ENCODE measurements around the gene GLRB. TPM values are rescaled to one million over a fixed set of nuclear protein-coding genes. Genes with fewer than 3 reads are reported as not detected.
"Not testable (repeated sequence)": the region's sequence is repeated elsewhere in the genome, so short reads cannot be mapped to it uniquely, and the experiment has no call there.

Gene GLRB
- total RNA-seq, 1 experiment from 2014 or later = not detected

- no peaks in the 10 kb centered on the region for H3K79me2 ChIP-seq (ENCODE audit: low read length)
- no peaks in the 10 kb centered on the region for H3K36me3 ChIP-seq (ENCODE audit: insufficient read depth, low read length)
- H3K27ac ChIP-seq (ENCODE audit: low read length) = no peak overlapping the region
- H3K4me1 ChIP-seq (ENCODE audit: low read length) = no peaks in the 10 kb centered on the region
- H3K9ac ChIP-seq (ENCODE audit: low read length) = no peak overlapping the region
- H3K4me3 ChIP-seq (ENCODE audit: low read length) = no peak overlapping the region
- DNase-seq = no peak
- H4K20me1 ChIP-seq (ENCODE audit: insufficient read depth, low read depth, low read length) = no peaks in the 10 kb centered on the region
- no peak overlapping the region for H3K4me2 ChIP-seq (ENCODE audit: low read depth, low read length, poor library complexity, severe bottlenecking)
- H3K9me2 ChIP-seq (replicated peaks; ENCODE audit: insufficient read depth, low read length) = no peaks in the 10 kb centered on the region
- H2AFZ ChIP-seq (ENCODE audit: low read length) = no peak overlapping the region
- no peaks in the 10 kb centered on the region for H3K27me3 ChIP-seq (ENCODE audit: low read length)
- peaks cover 30% of the 10 kb centered on the region for H3K9me3 ChIP-seq (ENCODE audit: low read length)
These were observed 67.4 kb downstream of the GLRB start for GRCh38 chr4:157143369-157143768.

- H3K9ac ChIP-seq (ENCODE audit: low read length) = no peak overlapping the region
- H3K27ac ChIP-seq (ENCODE audit: low read length) = no peak overlapping the region
- H3K4me2 ChIP-seq (ENCODE audit: low read depth, low read length, poor library complexity, severe bottlenecking) = no peak overlapping the region
- H3K4me1 ChIP-seq (ENCODE audit: low read length) = no peaks in the 10 kb centered on the region
- no peaks in the 10 kb centered on the region for H4K20me1 ChIP-seq (ENCODE audit: insufficient read depth, low read depth, low read length)
- H3K4me3 ChIP-seq (ENCODE audit: low read length) = no peak overlapping the region
- DNase-seq = no peak
- no peaks in the 10 kb centered on the region for H3K27me3 ChIP-seq (ENCODE audit: low read length)
- peaks cover 14% of the 10 kb centered on the region for H3K9me3 ChIP-seq (ENCODE audit: low read length)
- no peaks in the 10 kb centered on the region for H3K9me2 ChIP-seq (replicated peaks; ENCODE audit: insufficient read depth, low read length)
- no peaks in the 10 kb centered on the region for H3K79me2 ChIP-seq (ENCODE audit: low read length)
- H3K36me3 ChIP-seq (ENCODE audit: insufficient read depth, low read length) = no peaks in the 10 kb centered on the region
- H2AFZ ChIP-seq (ENCODE audit: low read length) = no peak overlapping the region
These were observed 75.8 kb downstream of the GLRB start for GRCh38 chr4:157151711-157152110.

- Histone ChIP-seq H3K27ac (ENCODE audit: low read length) (no peak overlapping the region), H3K9ac (ENCODE audit: low read length) (no peak overlapping the region), H2AFZ (ENCODE audit: low read length) (no peak overlapping the region), H3K9me3 (ENCODE audit: low read length) (peaks cover 14% of the 10 kb centered on the region), H3K27me3 (ENCODE audit: low read length) (no peaks in the 10 kb centered on the region), H3K79me2 (ENCODE audit: low read length) (no peaks in the 10 kb centered on the region), H3K9me2 (replicated peaks; ENCODE audit: insufficient read depth, low read length) (peaks cover 3% of the 10 kb centered on the region; the same call in 1 of the 2 replicates), H3K4me2 (ENCODE audit: low read depth, low read length, poor library complexity, severe bottlenecking) (no peak overlapping the region), H3K36me3 (ENCODE audit: insufficient read depth, low read length) (no peaks in the 10 kb centered on the region), H3K4me3 (ENCODE audit: low read length) (no peak overlapping the region), H4K20me1 (ENCODE audit: insufficient read depth, low read depth, low read length) (no peaks in the 10 kb centered on the region), H3K4me1 (ENCODE audit: low read length) (no peaks in the 10 kb centered on the region)
- DNase-seq = no peak
These were observed 90.1 kb downstream of the GLRB start for GRCh38 chr4:157165935-157166610.

DNA sequence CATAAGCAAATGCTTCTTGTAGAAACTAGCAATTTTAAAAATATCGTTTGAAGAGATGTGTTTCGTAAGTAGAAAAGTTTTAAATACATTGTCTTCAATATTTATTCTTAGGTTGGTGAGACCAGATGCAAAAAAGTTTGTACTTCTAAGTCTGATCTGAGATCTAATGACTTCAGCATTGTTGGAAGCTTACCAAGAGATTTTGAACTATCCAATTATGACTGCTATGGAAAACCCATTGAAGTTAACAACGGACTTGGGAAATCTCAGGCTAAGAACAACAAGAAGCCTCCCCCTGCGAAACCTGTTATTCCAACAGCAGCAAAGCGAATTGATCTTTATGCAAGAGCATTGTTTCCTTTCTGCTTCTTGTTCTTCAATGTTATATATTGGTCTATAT is 94.4 kb downstream of the GLRB start:
- no peak overlapping the region for H2AFZ ChIP-seq (ENCODE audit: low read length)
- no peak overlapping the region for H3K27ac ChIP-seq (ENCODE audit: low read length)
- H3K4me2 ChIP-seq (ENCODE audit: low read depth, low read length, poor library complexity, severe bottlenecking) = no peak overlapping the region
- H3K4me1 ChIP-seq (ENCODE audit: low read length) = no peaks in the 10 kb centered on the region
- peaks cover 4% of the 10 kb centered on the region; the same call in 1 of the 2 replicates for H3K9me2 ChIP-seq (replicated peaks; ENCODE audit: insufficient read depth, low read length)
- no peak overlapping the region for H3K4me3 ChIP-seq (ENCODE audit: low read length)
- H3K9me3 ChIP-seq (ENCODE audit: low read length) = peaks cover 17% of the 10 kb centered on the region; the same call in 1 of the 2 replicates
- DNase-seq = no peak
- H4K20me1 ChIP-seq (ENCODE audit: insufficient read depth, low read depth, low read length) = no peaks in the 10 kb centered on the region
- no peaks in the 10 kb centered on the region for H3K36me3 ChIP-seq (ENCODE audit: insufficient read depth, low read length)
- H3K79me2 ChIP-seq (ENCODE audit: low read length) = no peaks in the 10 kb centered on the region
- H3K27me3 ChIP-seq (ENCODE audit: low read length) = no peaks in the 10 kb centered on the region
- no peak overlapping the region for H3K9ac ChIP-seq (ENCODE audit: low read length)

- H3K79me2 ChIP-seq (ENCODE audit: low read length) = no peaks in the 10 kb centered on the region
- no peak overlapping the region for H3K27ac ChIP-seq (ENCODE audit: low read length)
- H3K9me2 ChIP-seq (replicated peaks; ENCODE audit: insufficient read depth, low read length) = 0 out of 2 replicates have a peak, but pooled peaks cover 4% of the 10 kb centered on the region
- peaks cover 13% of the 10 kb centered on the region; the same call in 1 of the 2 replicates for H3K9me3 ChIP-seq (ENCODE audit: low read length)
- H3K4me2 ChIP-seq (ENCODE audit: low read depth, low read length, poor library complexity, severe bottlenecking) = no peak overlapping the region
- H4K20me1 ChIP-seq (ENCODE audit: insufficient read depth, low read depth, low read length) = no peaks in the 10 kb centered on the region
- H3K9ac ChIP-seq (ENCODE audit: low read length) = no peak overlapping the region
- no peak overlapping the region for H2AFZ ChIP-seq (ENCODE audit: low read length)
- no peak overlapping the region for H3K4me3 ChIP-seq (ENCODE audit: low read length)
- H3K4me1 ChIP-seq (ENCODE audit: low read length) = no peaks in the 10 kb centered on the region
- no peaks in the 10 kb centered on the region for H3K36me3 ChIP-seq (ENCODE audit: insufficient read depth, low read length)
- no peak for DNase-seq
- H3K27me3 ChIP-seq (ENCODE audit: low read length) = no peaks in the 10 kb centered on the region
These were observed 96.1 kb downstream of the GLRB start for GRCh38 chr4:157172011-157172410.

- DNase-seq; H3K79me2 ChIP-seq (ENCODE audit: low read length); H4K20me1 ChIP-seq (ENCODE audit: insufficient read depth, low read depth, low read length); H2AFZ ChIP-seq (ENCODE audit: low read length); H3K9me3 ChIP-seq (ENCODE audit: low read length); H3K27me3 ChIP-seq (ENCODE audit: low read length); H3K4me2 ChIP-seq (ENCODE audit: low read depth, low read length, poor library complexity, severe bottlenecking); H3K27ac ChIP-seq (ENCODE audit: low read length); H3K4me1 ChIP-seq (ENCODE audit: low read length); H3K9me2 ChIP-seq (replicated peaks; ENCODE audit: insufficient read depth, low read length); H3K36me3 ChIP-seq (ENCODE audit: insufficient read depth, low read length); H3K4me3 ChIP-seq (ENCODE audit: low read length); H3K9ac ChIP-seq (ENCODE audit: low read length): not testable (repeated sequence)
These were observed 104.3 kb downstream of the GLRB start for GRCh38 chr4:157180268-157180667.

DNA sequence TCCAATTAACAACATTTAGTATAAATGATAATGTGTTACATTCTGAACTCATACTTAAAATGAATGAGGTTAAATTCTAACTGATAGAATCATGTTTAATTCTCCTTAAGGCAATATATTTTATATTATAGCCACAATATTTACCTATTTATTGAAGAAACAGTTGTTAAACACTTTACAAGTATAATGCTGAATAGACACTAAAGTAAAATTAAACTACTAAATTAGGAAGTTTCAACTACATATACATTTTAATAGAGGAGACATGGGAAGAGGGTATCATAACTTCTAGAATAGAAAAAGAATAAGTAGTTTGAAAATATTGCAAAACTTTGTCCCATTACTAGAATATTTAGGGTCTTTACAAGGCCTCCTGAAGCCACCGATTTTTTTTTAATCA is 108.3 kb downstream of the GLRB start:
- no peaks in the 10 kb centered on the region for H3K9me2 ChIP-seq (replicated peaks; ENCODE audit: insufficient read depth, low read length)
- DNase-seq = no peak
- no peak overlapping the region for H3K4me2 ChIP-seq (ENCODE audit: low read depth, low read length, poor library complexity, severe bottlenecking)
- H4K20me1 ChIP-seq (ENCODE audit: insufficient read depth, low read depth, low read length) = no peaks in the 10 kb centered on the region
- no peak overlapping the region for H2AFZ ChIP-seq (ENCODE audit: low read length)
- H3K27me3 ChIP-seq (ENCODE audit: low read length) = no peaks in the 10 kb centered on the region
- H3K4me3 ChIP-seq (ENCODE audit: low read length) = no peak overlapping the region
- H3K36me3 ChIP-seq (ENCODE audit: insufficient read depth, low read length) = no peaks in the 10 kb centered on the region
- no peak overlapping the region for H3K9ac ChIP-seq (ENCODE audit: low read length)
- H3K9me3 ChIP-seq (ENCODE audit: low read length) = peaks cover 22% of the 10 kb centered on the region
- H3K79me2 ChIP-seq (ENCODE audit: low read length) = no peaks in the 10 kb centered on the region
- no peaks in the 10 kb centered on the region for H3K4me1 ChIP-seq (ENCODE audit: low read length)
- H3K27ac ChIP-seq (ENCODE audit: low read length) = no peak overlapping the region

- no peak for DNase-seq
- Histone ChIP-seq H3K27me3 (ENCODE audit: low read length) (no peaks in the 10 kb centered on the region), H3K27ac (ENCODE audit: low read length) (no peak overlapping the region), H3K9me2 (replicated peaks; ENCODE audit: insufficient read depth, low read length) (no peaks in the 10 kb centered on the region), H4K20me1 (ENCODE audit: insufficient read depth, low read depth, low read length) (no peaks in the 10 kb centered on the region), H3K9me3 (ENCODE audit: low read length) (peaks cover 22% of the 10 kb centered on the region), H3K36me3 (ENCODE audit: insufficient read depth, low read length) (no peaks in the 10 kb centered on the region), H2AFZ (ENCODE audit: low read length) (no peak overlapping the region), H3K4me3 (ENCODE audit: low read length) (no peak overlapping the region), H3K79me2 (ENCODE audit: low read length) (no peaks in the 10 kb centered on the region), H3K9ac (ENCODE audit: low read length) (no peak overlapping the region), H3K4me1 (ENCODE audit: low read length) (no peaks in the 10 kb centered on the region), H3K4me2 (ENCODE audit: low read depth, low read length, poor library complexity, severe bottlenecking) (no peak overlapping the region)
These were observed 109.4 kb downstream of the GLRB start for GRCh38 chr4:157185363-157185762.

Measured in Karpas-422 (cell line).